GM12878 (cell line): ENCODE data around the gene INTS6. TPM values are rescaled to one million over a fixed set of nuclear protein-coding genes. Genes with fewer than 3 reads are reported as not detected.

Experiments
- ATAC-seq: fragments of 200-7000 bp; cut with Tn5 transposase; 3 replicates; pipeline ENCODE4 v1.9.1; 2020; ENCODE audit warnings: mild to moderate bottlenecking, moderate library complexity
- BruUV-seq: library from RNA; stranded (reverse); fragments of 400-500 nt; replicated peaks from 2 replicates; lab custom pipeline; 2021; lab: Mats Ljungman, UMichigan
- CTCF ChIA-PET: fragments of 300-600 bp; sonication (Branson Sonifier 250); formaldehyde crosslinking; extraction: SDS; loops from one replicate; lab custom pipeline; 2021; ENCODE audit warnings: inconsistent platforms; lab: Yijun Ruan, JAX
- POLR2A ChIA-PET: fragments of 350-600 bp; formaldehyde crosslinking; extraction: SDS; loops from one replicate; lab custom pipeline; 2021; ENCODE audit warnings: inconsistent platforms; lab: Charles Lee
- RAD21 ChIA-PET: fragments of 300-600 bp; sonication (Branson Sonifier 250); formaldehyde crosslinking; loops from one replicate; lab custom pipeline; 2023; ENCODE audit warnings: antibody characterized with exemption; ENCODE audit not compliant: unreplicated experiment; lab: Charles Lee
- SMC1A ChIA-PET: fragments of 300-600 bp; sonication (Branson Sonifier 250); formaldehyde crosslinking; loops from one replicate; lab custom pipeline; 2023; ENCODE audit not compliant: unreplicated experiment, uncharacterized antibody; lab: Charles Lee
- DNase-seq: peaks from one replicate; pipeline ENCODE4 v3.0.0-alpha.2; 2011; ENCODE audit warnings: low read depth, low spot score
- FAIRE-seq: peaks from 3 replicates; lab custom pipeline; 2011; peaks lifted over from hg19 to GRCh38; lab: Jason Lieb, UNC
- H2AFZ ChIP-seq: 2 replicates; pipeline ENCODE4 v1.6.0; 2011; ENCODE audit warnings: low read depth, low read length, control low read depth; ENCODE audit not compliant: control insufficient read depth
- H3K27ac ChIP-seq: 2 replicates; pipeline ENCODE4 v1.5.1; 2011; ENCODE audit warnings: control low read depth; ENCODE audit not compliant: control insufficient read depth, insufficient read depth
- H3K27me3 ChIP-seq, 2 experiments: replicated peaks in 1 of 2; 2 replicates each; pipeline versions ENCODE4 v1.6.0 to v1.6.1; 2011; ENCODE audit warnings: low read length in 1 of 2; ENCODE audit not compliant: control insufficient read depth in 2 of 2, insufficient read depth in 2 of 2
- H3K36me3 ChIP-seq, 2 experiments: 2 replicates each; pipeline ENCODE4 v1.5.1; 2011; ENCODE audit warnings: low read length in 1 of 2; ENCODE audit not compliant: control insufficient read depth in 2 of 2, insufficient read depth in 2 of 2
- H3K4me1 ChIP-seq: 2 replicates; pipeline ENCODE4 v1.6.1; 2011; ENCODE audit warnings: mild to moderate bottlenecking, low read length, moderate library complexity, mixed read lengths; ENCODE audit not compliant: control insufficient read depth, insufficient read depth
- H3K4me2 ChIP-seq: 2 replicates; pipeline ENCODE4 v1.6.0; 2011; ENCODE audit warnings: control low read depth; ENCODE audit not compliant: control insufficient read depth, insufficient read depth
- H3K4me3 ChIP-seq: fragments of 200-600 bp; sonication (generic); 2 replicates; pipeline ENCODE4 v1.5.1; 2016
- H3K79me2 ChIP-seq: 2 replicates; pipeline ENCODE4 v1.6.0; 2011; ENCODE audit warnings: low read length; ENCODE audit not compliant: control insufficient read depth, insufficient read depth
- H3K9ac ChIP-seq: 2 replicates; pipeline ENCODE4 v1.8.0; 2011; ENCODE audit warnings: low read length, control low read depth, mixed read lengths; ENCODE audit not compliant: control insufficient read depth, insufficient read depth
- H3K9me3 ChIP-seq: replicated peaks from 3 replicates; pipeline ENCODE4 v1.5.1; 2011; ENCODE audit warnings: mild to moderate bottlenecking, low read length; ENCODE audit not compliant: control insufficient read depth, insufficient read depth
- H4K20me1 ChIP-seq: 2 replicates; pipeline ENCODE4 v1.6.0; 2011; ENCODE audit not compliant: control insufficient read depth, insufficient read depth
- ATF7 ChIP-seq: fragments of 450-650 bp; IDR thresholded peaks from 2 replicates; pipeline ENCODE4 v1.6.1; 2016; ENCODE audit warnings: low read depth, mild to moderate bottlenecking
- BCL11A ChIP-seq: IDR thresholded peaks from 2 replicates; pipeline ENCODE4 v1.6.1; 2011; ENCODE audit warnings: low read depth, low read length
- CEBPB ChIP-seq, 2 experiments: fragments of 150-350 bp in 1 of 2; IDR thresholded peaks; 2 replicates each; pipeline ENCODE4 v1.6.1; 2012 to 2014; ENCODE audit warnings: low read depth in 2 of 2, low read length in 2 of 2, borderline replicate concordance in 1 of 2, inconsistent platforms in 1 of 2
- CHD2 ChIP-seq: IDR thresholded peaks from 2 replicates; pipeline ENCODE4 v1.6.1; 2011; ENCODE audit warnings: low read depth, low read length, improper control_type of control experiment, borderline replicate concordance
- EED ChIP-seq: sonication (generic); IDR thresholded peaks from 2 replicates; pipeline ENCODE4 v1.6.1; 2016; ENCODE audit warnings: antibody characterized with exemption, low read depth
- FOXM1 ChIP-seq: IDR thresholded peaks from 2 replicates; pipeline ENCODE4 v1.6.1; 2012; ENCODE audit warnings: low read depth, mild to moderate bottlenecking, inconsistent platforms, low read length, moderate library complexity
- IKZF1 ChIP-seq: fragments of 450-650 bp; conservative IDR thresholded peaks from 2 replicates; pipeline ENCODE4 v1.6.1; 2017; ENCODE audit warnings: antibody characterized with exemption, mild to moderate bottlenecking
- IKZF2 ChIP-seq, 2 experiments: fragments of 450-650 bp; IDR thresholded peaks; 2 replicates each; pipeline ENCODE4 v1.6.1; 2017; ENCODE audit warnings: mild to moderate bottlenecking in 2 of 2, moderate library complexity in 2 of 2
- MEF2A ChIP-seq: IDR thresholded peaks from 2 replicates; pipeline ENCODE4 v1.6.1; 2011; ENCODE audit warnings: low read depth, mild to moderate bottlenecking, low read length, moderate library complexity; ENCODE audit not compliant: insufficient read depth
- MEF2B ChIP-seq: fragments of 450-650 bp; IDR thresholded peaks from 2 replicates; pipeline ENCODE4 v1.6.1; 2018; ENCODE audit warnings: mild to moderate bottlenecking, moderate library complexity; ENCODE audit not compliant: partially characterized antibody, poor library complexity, severe bottlenecking
- MYB ChIP-seq: fragments of 150-350 bp; IDR thresholded peaks from 2 replicates; pipeline ENCODE4 v1.6.1; 2014; ENCODE audit warnings: mild to moderate bottlenecking, low read depth, low read length, borderline replicate concordance
- POLR2AphosphoS5 ChIP-seq: IDR thresholded peaks from 2 replicates; pipeline ENCODE4 v1.6.1; 2011; ENCODE audit warnings: mild to moderate bottlenecking, low read length, inconsistent platforms
- RAD21 ChIP-seq: IDR thresholded peaks from 2 replicates; pipeline ENCODE4 v1.6.1; 2011; ENCODE audit warnings: mild to moderate bottlenecking, low read depth, low read length, moderate library complexity; ENCODE audit not compliant: insufficient read depth
- RUNX3 ChIP-seq: IDR thresholded peaks from 2 replicates; pipeline ENCODE4 v1.6.1; 2012; ENCODE audit warnings: low read length, inconsistent platforms
- TAF1 ChIP-seq: IDR thresholded peaks from 2 replicates; pipeline ENCODE4 v1.6.1; 2011; ENCODE audit warnings: mild to moderate bottlenecking, low read depth, low read length, borderline replicate concordance
- ZBED1 ChIP-seq: IDR thresholded peaks from 2 replicates; pipeline ENCODE4 v1.6.1; 2016; ENCODE audit warnings: borderline replicate concordance
- WGBS: methylation state at CpG from one replicate; pipeline ENCODE4 v1.1.6; 2016; ENCODE audit warnings: low lambda C conversion rate; ENCODE audit not compliant: insufficient replicate concordance, insufficient coverage; ENCODE audit errors: missing lambda C conversion rate; 5-methylcytosine and 5-hydroxymethylcytosine counted together
- in situ Hi-C: fragments of 300-500 bp; cut with MboI; formaldehyde crosslinking; loops from 9 replicates; pipeline ENCODE4 v1.14.3; 2018; ENCODE audit warnings: mixed read lengths
- intact Hi-C: fragments of 100-400 bp; cut with micrococcal nuclease; formaldehyde crosslinking; loops from one replicate; pipeline ENCODE4 v1.14.2; 2022; ENCODE audit not compliant: unreplicated experiment
- polyA plus RNA-seq, 11 experiments: library from polyadenylated mRNA; depleted of rRNA in 4 of 11; unstranded in 6 of 11; stranded (reverse) in 5 of 11; fragments of >200 nt; fragmentation: Nextera tagmentation in 4 of 11; fragmentation: Illumina TruSeq in 1 of 11; extraction: Ambion mirVana in 4 of 11; extraction: Trizol in 1 of 11; gene quantifications; 1 replicate in 1 of 11; 2 replicates in 10 of 11; pipeline versions ENCODE4 v1.2.1 to v1.2.3, GENCODE V29; 2011 to 2016; ENCODE audit warnings: inconsistent platforms in 2 of 11, missing spikeins in 2 of 11, low read depth in 1 of 11
- total RNA-seq, 4 experiments: library from RNA; depleted of rRNA in 3 of 4; stranded (reverse); fragments of >200 nt in 3 of 4; fragmentation: Illumina TruSeq in 1 of 4; extraction: Trizol in 1 of 4; gene quantifications; 2 replicates each; pipeline versions ENCODE4 v1.2.1 to v1.2.3, GENCODE V29; 2013 to 2021
- TF ChIP-seq, protein P1 (sequence below): IDR thresholded peaks from 2 replicates; pipeline ENCODE4 v1.6.1; 2011; ENCODE audit warnings: mild to moderate bottlenecking, low read depth, low read length, moderate library complexity; ENCODE audit not compliant: insufficient replicate concordance
- TF ChIP-seq, protein P2 (sequence below): fragments of 450-650 bp; IDR thresholded peaks from 2 replicates; pipeline ENCODE4 v1.6.1; 2017; ENCODE audit warnings: borderline replicate concordance
- TF ChIP-seq, protein P3 (sequence below): fragments of 450-650 bp; IDR thresholded peaks from 2 replicates; pipeline ENCODE4 v1.6.1; 2014; ENCODE audit warnings: mild to moderate bottlenecking
- TF ChIP-seq, protein P4 (sequence below): IDR thresholded peaks from 2 replicates; pipeline ENCODE4 v1.6.1; 2012; ENCODE audit warnings: low read length, inconsistent platforms

INTS6 gene
- total and polyA plus RNA-seq, 10 of the 15 experiments (the other 5 are each of a cell fraction or from before 2014, with no cell fraction given): 7.2 to 57.7 (median 30.9) TPM

DNA sequence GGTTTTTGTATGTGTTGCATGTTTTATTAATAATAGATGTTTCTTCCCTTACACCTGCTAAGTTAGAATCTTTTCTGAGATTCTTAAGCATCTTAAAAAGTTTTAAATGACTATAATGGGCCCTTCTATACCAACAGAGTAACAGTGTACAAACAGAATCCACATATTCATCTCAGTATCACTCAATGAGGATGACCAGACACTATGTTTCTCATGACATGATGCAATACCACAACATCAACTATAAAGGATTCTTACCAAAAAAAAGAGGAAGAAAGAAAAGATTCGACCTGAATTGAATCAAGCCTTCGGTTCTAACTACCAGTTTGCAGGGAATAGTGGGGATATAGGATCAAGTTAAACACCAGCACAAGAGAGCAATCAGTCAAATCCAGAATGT lies 56.5 kb downstream of the INTS6 start:
- no peak for FAIRE-seq
- WGBS: 40% methylated on average over 2 of the region's 2 CpGs
- RAD21 ChIA-PET: interaction anchor here (1.4 kb wide), 1 partner anchor 401 kb away, joined by 4 read pairs; no protein-coding TSS in a partner anchor
- DNase-seq: no peak
- H3K27ac ChIP-seq: no peak overlapping the region
- no peak overlapping the region for H3K4me2 ChIP-seq
- CTCF ChIA-PET: interaction anchor here (0.7 kb wide), 1 partner anchor 724 kb away, joined by 3 read pairs; no protein-coding TSS in a partner anchor
- in situ Hi-C loops: no loop called here
- H3K79me2 ChIP-seq: peaks cover 40% of the 10 kb centered on the region
- peak; percentile 95 for ATAC-seq
- no peaks in the 10 kb centered on the region for H3K27me3 ChIP-seq
- H2AFZ ChIP-seq: no peak overlapping the region
- H3K36me3 ChIP-seq: peaks cover 0 to 15% of the 10 kb centered on the region in 2 experiments; a peak in 2 of 4 replicates
- no peaks in the 10 kb centered on the region; the same call in 2 of the 3 replicates for H3K9me3 ChIP-seq
- H3K4me3 ChIP-seq: no peak overlapping the region
- intact Hi-C loops: no loop called here
- no TSS peak for BruUV-seq
- SMC1A ChIA-PET: interaction anchor here (1.2 to 3.2 kb wide), 2 partner anchors 12 to 13 kb away, joined by 3 to 10 read pairs; no protein-coding TSS in a partner anchor
- POLR2A ChIA-PET: no interaction called here
- H3K9ac ChIP-seq: no peak overlapping the region
- no peaks in the 10 kb centered on the region; the same call in 1 of the 2 replicates for H3K4me1 ChIP-seq
- peaks cover 2% of the 10 kb centered on the region; the same call in 1 of the 2 replicates for H4K20me1 ChIP-seq
- TF ChIP-seq CHD2 (no peak), EED (peak; percentile 48; the same call in 1 of the 2 replicates), IKZF2 (IDR thresholded peaks at IDR 0.05) (peak in 1 of 2 experiments; percentile 44; a peak in 2 of 4 replicates), TAF1 (no peak), ATF7 (peak; percentile 41; the same call in 1 of the 2 replicates), RUNX3 (peak; percentile 84), POLR2AphosphoS5 (no peak), ZBED1 (peak; percentile 35; the same call in 1 of the 2 replicates), MEF2A (0 out of 2 replicates have a peak, but pooled peaks have one; percentile 48), BCL11A (peak; percentile 39; the same call in 1 of the 2 replicates), RAD21 (no peak), MYB (no peak), IKZF1 (no peak), FOXM1 (0 out of 2 replicates have a peak, but pooled peaks have one; percentile 42), MEF2B (no peak), CEBPB (IDR thresholded peaks at IDR 0.05; ENCODE audit: borderline replicate concordance in 1 of 2, low read depth in 2 of 2, low read length in 2 of 2) (peak in 1 of 2 experiments; percentile 74; a peak in 1 of 4 replicates)
- TF ChIP-seq, protein P1, sequence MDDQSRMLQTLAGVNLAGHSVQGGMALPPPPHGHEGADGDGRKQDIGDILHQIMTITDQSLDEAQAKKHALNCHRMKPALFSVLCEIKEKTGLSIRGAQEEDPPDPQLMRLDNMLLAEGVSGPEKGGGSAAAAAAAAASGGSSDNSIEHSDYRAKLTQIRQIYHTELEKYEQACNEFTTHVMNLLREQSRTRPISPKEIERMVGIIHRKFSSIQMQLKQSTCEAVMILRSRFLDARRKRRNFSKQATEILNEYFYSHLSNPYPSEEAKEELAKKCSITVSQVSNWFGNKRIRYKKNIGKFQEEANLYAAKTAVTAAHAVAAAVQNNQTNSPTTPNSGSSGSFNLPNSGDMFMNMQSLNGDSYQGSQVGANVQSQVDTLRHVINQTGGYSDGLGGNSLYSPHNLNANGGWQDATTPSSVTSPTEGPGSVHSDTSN: no peak
- TF ChIP-seq, protein P2, sequence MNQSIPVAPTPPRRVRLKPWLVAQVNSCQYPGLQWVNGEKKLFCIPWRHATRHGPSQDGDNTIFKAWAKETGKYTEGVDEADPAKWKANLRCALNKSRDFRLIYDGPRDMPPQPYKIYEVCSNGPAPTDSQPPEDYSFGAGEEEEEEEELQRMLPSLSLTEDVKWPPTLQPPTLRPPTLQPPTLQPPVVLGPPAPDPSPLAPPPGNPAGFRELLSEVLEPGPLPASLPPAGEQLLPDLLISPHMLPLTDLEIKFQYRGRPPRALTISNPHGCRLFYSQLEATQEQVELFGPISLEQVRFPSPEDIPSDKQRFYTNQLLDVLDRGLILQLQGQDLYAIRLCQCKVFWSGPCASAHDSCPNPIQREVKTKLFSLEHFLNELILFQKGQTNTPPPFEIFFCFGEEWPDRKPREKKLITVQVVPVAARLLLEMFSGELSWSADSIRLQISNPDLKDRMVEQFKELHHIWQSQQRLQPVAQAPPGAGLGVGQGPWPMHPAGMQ: no peak
- TF ChIP-seq, protein P3, sequence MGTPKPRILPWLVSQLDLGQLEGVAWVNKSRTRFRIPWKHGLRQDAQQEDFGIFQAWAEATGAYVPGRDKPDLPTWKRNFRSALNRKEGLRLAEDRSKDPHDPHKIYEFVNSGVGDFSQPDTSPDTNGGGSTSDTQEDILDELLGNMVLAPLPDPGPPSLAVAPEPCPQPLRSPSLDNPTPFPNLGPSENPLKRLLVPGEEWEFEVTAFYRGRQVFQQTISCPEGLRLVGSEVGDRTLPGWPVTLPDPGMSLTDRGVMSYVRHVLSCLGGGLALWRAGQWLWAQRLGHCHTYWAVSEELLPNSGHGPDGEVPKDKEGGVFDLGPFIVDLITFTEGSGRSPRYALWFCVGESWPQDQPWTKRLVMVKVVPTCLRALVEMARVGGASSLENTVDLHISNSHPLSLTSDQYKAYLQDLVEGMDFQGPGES: no peak
- TF ChIP-seq, protein P4, sequence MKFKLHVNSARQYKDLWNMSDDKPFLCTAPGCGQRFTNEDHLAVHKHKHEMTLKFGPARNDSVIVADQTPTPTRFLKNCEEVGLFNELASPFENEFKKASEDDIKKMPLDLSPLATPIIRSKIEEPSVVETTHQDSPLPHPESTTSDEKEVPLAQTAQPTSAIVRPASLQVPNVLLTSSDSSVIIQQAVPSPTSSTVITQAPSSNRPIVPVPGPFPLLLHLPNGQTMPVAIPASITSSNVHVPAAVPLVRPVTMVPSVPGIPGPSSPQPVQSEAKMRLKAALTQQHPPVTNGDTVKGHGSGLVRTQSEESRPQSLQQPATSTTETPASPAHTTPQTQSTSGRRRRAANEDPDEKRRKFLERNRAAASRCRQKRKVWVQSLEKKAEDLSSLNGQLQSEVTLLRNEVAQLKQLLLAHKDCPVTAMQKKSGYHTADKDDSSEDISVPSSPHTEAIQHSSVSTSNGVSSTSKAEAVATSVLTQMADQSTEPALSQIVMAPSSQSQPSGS: peak; percentile 55; the same call in 1 of the 2 replicates
